A549 (cell line): ENCODE measurements around the gene CSNK1A1L. TPM values are rescaled to one million over a fixed set of nuclear protein-coding genes. Genes with fewer than 3 reads are reported as not detected.

Source experiments
- ATAC-seq, 2 experiments: fragments of 200-7000 bp in 1 of 2; fragments of >200 bp in 1 of 2; cut with Nextera tagmentation in 1 of 2; cut with Tn5 transposase in 1 of 2; 3 replicates each; pipeline versions ENCODE4 v1.8.0 to v1.9.1; 2018 to 2020; ENCODE audit warnings: mild to moderate bottlenecking in 1 of 2, moderate library complexity in 1 of 2
- CTCF ChIA-PET: fragments of 300-600 bp; sonication (Branson Sonifier 250); formaldehyde crosslinking; extraction: SDS; loops from one replicate; lab custom pipeline; 2021; ENCODE audit warnings: antibody characterized with exemption, inconsistent platforms; lab: Yijun Ruan, JAX
- POLR2A ChIA-PET: fragments of 350-600 bp; formaldehyde crosslinking; extraction: SDS; loops from one replicate; lab custom pipeline; 2021; ENCODE audit warnings: antibody characterized with exemption, inconsistent platforms; lab: Yijun Ruan, JAX
- DNase-seq, 2 experiments: peaks; one replicate each; pipeline versions ENCODE4 v3.0.0 to v3.0.0-alpha.2; 2011 to 2016; ENCODE audit warnings: low read depth in 1 of 2, low spot score in 1 of 2
- FAIRE-seq: peaks from 2 replicates; lab custom pipeline; 2011; peaks lifted over from hg19 to GRCh38; lab: Jason Lieb, UNC
- H3K27ac ChIP-seq, 2 experiments: fragments of >200 bp; sonication (Bioruptor Twin); formaldehyde crosslinking; 3 replicates each; pipeline ENCODE4 v1.5.1; 2016 to 2017
- H3K4me1 ChIP-seq: fragments of >200 bp; sonication (Bioruptor Twin); formaldehyde crosslinking; 3 replicates; pipeline ENCODE4 v1.6.1; 2016
- H3K4me2 ChIP-seq: fragments of >200 bp; sonication (Bioruptor Twin); formaldehyde crosslinking; 3 replicates; pipeline ENCODE4 v1.6.1; 2016
- H3K4me3 ChIP-seq: fragments of >200 bp; sonication (Bioruptor Twin); formaldehyde crosslinking; 3 replicates; pipeline ENCODE4 v1.5.1; 2016
- H3K9me3 ChIP-seq: fragments of >200 bp; sonication (Bioruptor Twin); formaldehyde crosslinking; 3 replicates; pipeline ENCODE4 v1.6.1; 2016
- BCL3 ChIP-seq: fragments of >200 bp; sonication (Bioruptor Twin); formaldehyde crosslinking; IDR thresholded peaks from 3 replicates; pipeline ENCODE4 v1.6.1; 2016
- CHD2 ChIP-seq: fragments of 150-350 bp; IDR thresholded peaks from 2 replicates; pipeline ENCODE4 v1.6.1; 2014; ENCODE audit warnings: low read length; ENCODE audit not compliant: partially characterized antibody
- CHD4 ChIP-seq: fragments of 200-600 bp; sonication (generic); IDR thresholded peaks from 2 replicates; pipeline ENCODE4 v1.6.1; 2016; ENCODE audit warnings: antibody characterized with exemption, mild to moderate bottlenecking, borderline replicate concordance
- E2F6 ChIP-seq: IDR thresholded peaks from 2 replicates; pipeline ENCODE4 v1.6.1; 2012; ENCODE audit warnings: low read depth, borderline replicate concordance
- ELK1 ChIP-seq: fragments of 150-350 bp; IDR thresholded peaks from 2 replicates; pipeline ENCODE4 v1.6.1; 2014; ENCODE audit warnings: low read depth, mild to moderate bottlenecking, low read length
- FOSL2 ChIP-seq, 2 experiments: fragments of 450-650 bp in 1 of 2; fragments of >200 bp in 1 of 2; sonication (Bioruptor Twin) in 1 of 2; formaldehyde crosslinking; IDR thresholded peaks; 2 replicates each; pipeline versions ENCODE4 v1.5.0 to v1.6.1; 2016 to 2020; ENCODE audit warnings: mild to moderate bottlenecking in 1 of 2, moderate library complexity in 1 of 2
- HES2 ChIP-seq: fragments of >200 bp; sonication (Bioruptor Twin); formaldehyde crosslinking; IDR thresholded peaks from 2 replicates; pipeline ENCODE4 v1.6.1; 2016
- HOXA7 ChIP-seq: fragments of 250-450 bp; sonication (Bioruptor Pico); IDR thresholded peaks from 2 replicates; pipeline ENCODE4 v1.5.0; 2020; ENCODE audit warnings: mild to moderate bottlenecking, moderate library complexity
- HOXB13 ChIP-seq: fragments of 250-450 bp; sonication (Bioruptor Pico); IDR thresholded peaks from 2 replicates; pipeline ENCODE4 v1.5.0; 2020; ENCODE audit warnings: low read depth, mild to moderate bottlenecking, moderate library complexity
- HOXB5 ChIP-seq: fragments of 250-450 bp; sonication (Bioruptor Pico); IDR thresholded peaks from 2 replicates; pipeline ENCODE4 v1.5.0; 2020; ENCODE audit warnings: mild to moderate bottlenecking, moderate library complexity
- MAZ ChIP-seq: fragments of 150-350 bp; IDR thresholded peaks from 2 replicates; pipeline ENCODE4 v1.6.1; 2014; ENCODE audit warnings: antibody characterized with exemption, low read depth, low read length, borderline replicate concordance
- NFE2L2 ChIP-seq: fragments of 150-350 bp; conservative IDR thresholded peaks from 2 replicates; pipeline ENCODE4 v1.6.1; 2014; ENCODE audit warnings: low read length
- NR3C1 ChIP-seq: fragments of >200 bp; sonication (Bioruptor Twin); formaldehyde crosslinking; IDR thresholded peaks from 3 replicates; pipeline ENCODE4 v1.6.1; 2017
- PHF8 ChIP-seq: fragments of 200-600 bp; sonication (generic); IDR thresholded peaks from 2 replicates; pipeline ENCODE4 v1.6.1; 2016; ENCODE audit warnings: low read depth, mild to moderate bottlenecking, antibody characterized with exemption, moderate library complexity, borderline replicate concordance
- POLR2A ChIP-seq: IDR thresholded peaks from 2 replicates; pipeline ENCODE4 v1.6.1; 2012; ENCODE audit warnings: mild to moderate bottlenecking, low read length
- RAD21 ChIP-seq, 2 experiments: fragments of >200 bp in 1 of 2; sonication (Bioruptor Twin) in 1 of 2; formaldehyde crosslinking in 1 of 2; IDR thresholded peaks in 1 of 2; conservative IDR thresholded peaks in 1 of 2; 2 replicates in 1 of 2; 3 replicates in 1 of 2; pipeline ENCODE4 v1.6.1; 2012 to 2018; ENCODE audit warnings: inconsistent platforms in 1 of 2
- RCOR1 ChIP-seq: fragments of 150-350 bp; IDR thresholded peaks from 2 replicates; pipeline ENCODE4 v1.6.1; 2014; ENCODE audit warnings: antibody characterized with exemption, low read length, low read depth
- RNF2 ChIP-seq: fragments of 200-600 bp; sonication (generic); IDR thresholded peaks from 2 replicates; pipeline ENCODE4 v1.6.1; 2016; ENCODE audit warnings: low read depth, mild to moderate bottlenecking, antibody characterized with exemption, moderate library complexity, borderline replicate concordance
- TP53 ChIP-seq: fragments of 250-450 bp; sonication (Bioruptor Pico); IDR thresholded peaks from 2 replicates; pipeline ENCODE4 v1.5.0; 2021; ENCODE audit warnings: mild to moderate bottlenecking, moderate library complexity
- ZC3H11A ChIP-seq: fragments of 450-650 bp; IDR thresholded peaks from 2 replicates; pipeline ENCODE4 v1.6.1; 2014; ENCODE audit warnings: antibody characterized with exemption, mild to moderate bottlenecking
- WGBS: methylation state at CpG from one replicate; pipeline ENCODE4 v1.1.6; 2017; ENCODE audit errors: missing lambda C conversion rate; 5-methylcytosine and 5-hydroxymethylcytosine counted together
- polyA plus RNA-seq, 4 experiments: library from polyadenylated mRNA; depleted of rRNA in 3 of 4; stranded (reverse); fragments of >200 nt; fragmentation: RNase III in 1 of 4; extraction: RNeasy Plus Mini Kit Qiagen cat#74134 plus additional on column Dnase treatment in 1 of 4; gene quantifications; 2 replicates in 3 of 4; 3 replicates in 1 of 4; pipeline ENCODE4 v1.2.3, GENCODE V29; 2011 to 2017

CSNK1A1L gene
- polyA plus RNA-seq, 2 of the 4 experiments (the other 2 are of a cell fraction) = not detected

GRCh38 chr13:37148501-37148900, 43.0 kb upstream of the CSNK1A1L start (continued):
- TF ChIP-seq E2F6 = no peak

GRCh38 chr13:37144661-37145060, 39.2 kb upstream of the CSNK1A1L start:
- FAIRE-seq (no peak), ATAC-seq (no peak), DNase-seq (no peak)
- no peaks in the 10 kb centered on the region for H3K4me1 ChIP-seq
- H3K9me3 ChIP-seq = no peaks in the 10 kb centered on the region
- no peak overlapping the region for H3K4me2 ChIP-seq
- no peak overlapping the region for H3K27ac ChIP-seq
- no peak overlapping the region for H3K4me3 ChIP-seq
- no peak for TF ChIP-seq CHD2
- no peak for TF ChIP-seq ZC3H11A
- TF ChIP-seq NFE2L2 = no peak
- no peak for TF ChIP-seq NR3C1
- TF ChIP-seq RNF2 = no peak
- TF ChIP-seq MAZ = no peak
- TF ChIP-seq TP53 (CRISPR knock-in tag) = no peak
- TF ChIP-seq BCL3 = no peak
- no peak for TF ChIP-seq RAD21 (conservative IDR thresholded peaks at IDR 0.05 in 1 of 2, IDR thresholded peaks at IDR 0.05 in 1 of 2)
- POLR2A ChIA-PET = no interaction called here
- CTCF ChIA-PET = no interaction called here

- H3K27ac ChIP-seq = no peak overlapping the region
- no peak for FAIRE-seq
- DNase-seq = no peak
- H3K9me3 ChIP-seq = no peaks in the 10 kb centered on the region
- 4% methylated on average over 1 of the region's 1 CpG for WGBS
- H3K4me3 ChIP-seq = no peak overlapping the region
- TF ChIP-seq HES2 (no peak), HOXB5 (CRISPR knock-in tag) (no peak), PHF8 (no peak), CHD4 (no peak), RAD21 (conservative IDR thresholded peaks at IDR 0.05 in 1 of 2, IDR thresholded peaks at IDR 0.05 in 1 of 2) (no peak), ELK1 (no peak), POLR2A (no peak), RCOR1 (no peak), HOXA7 (CRISPR knock-in tag) (no peak), HOXB13 (CRISPR knock-in tag) (no peak), CHD2 (no peak), BCL3 (no peak), FOSL2 (IDR thresholded peaks at IDR 0.05) (no peak), FOSL2 (CRISPR knock-in tag; IDR thresholded peaks at IDR 0.05) (no peak)
- H3K4me1 ChIP-seq = no peaks in the 10 kb centered on the region
- ChIA-PET POLR2A (no interaction called here), CTCF (no interaction called here)
- H3K4me2 ChIP-seq = no peak overlapping the region
- ATAC-seq = no peak
Observed at GRCh38 chr13:37143911-37144310, 38.4 kb upstream of the CSNK1A1L start.
